ENCODE data around the gene RPS4Y2. TPM values are rescaled to one million over a fixed set of nuclear protein-coding genes. Genes with fewer than 3 reads are reported as not detected.

RPS4Y2 gene
- total RNA-seq (2014; rRNA removed; shearing (Covaris generic)) = not detected in 2 replicates

GRCh38 chrY:20755808-20756207, at the start of gene RPS4Y2:
Gene RPS4Y2, plus strand, starts transcription at chrY:20756108. Its CDS starts 56 bp downstream, at chrY:20756164.

Other genes with a start within 250 kb of the RPS4Y2 start
- gene EIF1AY, start 180.3 kb upstream of the RPS4Y2 start, total RNA-seq (2014; rRNA removed; shearing (Covaris generic)) = not detected in 2 replicates